Measurements from ENCODE around the gene NCOA5. TPM values are rescaled to one million over a fixed set of nuclear protein-coding genes. Genes with fewer than 3 reads are reported as not detected.

NCOA5 gene
- total and polyA plus RNA-seq, 7 donors, result 8.8 to 17.3 (median 11.4) TPM

DNA sequence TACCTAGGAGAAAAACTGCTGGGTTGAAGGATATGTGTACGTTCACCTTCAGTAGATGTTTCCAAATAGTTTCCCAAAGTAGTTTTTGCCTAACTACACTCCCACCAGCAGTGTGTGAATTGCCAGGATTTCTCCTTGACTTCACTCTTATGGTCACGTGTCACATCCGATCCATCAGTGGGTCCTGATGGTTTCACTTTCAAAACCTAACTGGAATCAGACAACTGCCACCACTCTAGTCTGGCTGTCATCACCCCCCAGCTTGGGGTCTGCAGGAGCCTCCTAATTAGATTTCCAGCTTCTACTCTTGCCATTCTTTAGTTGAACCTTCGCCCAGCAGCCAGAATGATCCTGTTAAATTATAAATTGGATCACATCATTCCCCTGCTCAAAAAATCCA, 69.2 kb downstream of the NCOA5 start:
- no peaks in the 10 kb centered on the region for H3K4me1 ChIP-seq
- no peak overlapping the region for H3K27ac ChIP-seq
- intact Hi-C loops (cut with DNase I), result loop anchor here (5.0 to 10.0 kb wide), 2 partner anchors 134 to 327 kb away; no protein-coding TSS in a partner anchor
- H3K9me3 ChIP-seq, result no peaks in the 10 kb centered on the region
- DNase-seq, result no peak
- no peak for ATAC-seq
- whole genome bisulfite sequencing, 3 donors, result 70 to 72% (median 72%) methylated on average over 4 of the region's 4 CpGs
- no peaks in the 10 kb centered on the region for H3K36me3 ChIP-seq (ENCODE audit: insufficient read depth in 1 of 2, low read depth in 1 of 2)
- peaks cover 0 to 82% (median 25%) of the 10 kb centered on the region in 3 donors for H3K27me3 ChIP-seq (ENCODE audit: insufficient read depth in 3 of 3, low read length in 2 of 3)
- H3K4me3 ChIP-seq, result no peak overlapping the region
- TF ChIP-seq, protein P1, sequence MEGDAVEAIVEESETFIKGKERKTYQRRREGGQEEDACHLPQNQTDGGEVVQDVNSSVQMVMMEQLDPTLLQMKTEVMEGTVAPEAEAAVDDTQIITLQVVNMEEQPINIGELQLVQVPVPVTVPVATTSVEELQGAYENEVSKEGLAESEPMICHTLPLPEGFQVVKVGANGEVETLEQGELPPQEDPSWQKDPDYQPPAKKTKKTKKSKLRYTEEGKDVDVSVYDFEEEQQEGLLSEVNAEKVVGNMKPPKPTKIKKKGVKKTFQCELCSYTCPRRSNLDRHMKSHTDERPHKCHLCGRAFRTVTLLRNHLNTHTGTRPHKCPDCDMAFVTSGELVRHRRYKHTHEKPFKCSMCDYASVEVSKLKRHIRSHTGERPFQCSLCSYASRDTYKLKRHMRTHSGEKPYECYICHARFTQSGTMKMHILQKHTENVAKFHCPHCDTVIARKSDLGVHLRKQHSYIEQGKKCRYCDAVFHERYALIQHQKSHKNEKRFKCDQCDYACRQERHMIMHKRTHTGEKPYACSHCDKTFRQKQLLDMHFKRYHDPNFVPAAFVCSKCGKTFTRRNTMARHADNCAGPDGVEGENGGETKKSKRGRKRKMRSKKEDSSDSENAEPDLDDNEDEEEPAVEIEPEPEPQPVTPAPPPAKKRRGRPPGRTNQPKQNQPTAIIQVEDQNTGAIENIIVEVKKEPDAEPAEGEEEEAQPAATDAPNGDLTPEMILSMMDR (IDR thresholded peaks at IDR 0.05), result no peak

DNA sequence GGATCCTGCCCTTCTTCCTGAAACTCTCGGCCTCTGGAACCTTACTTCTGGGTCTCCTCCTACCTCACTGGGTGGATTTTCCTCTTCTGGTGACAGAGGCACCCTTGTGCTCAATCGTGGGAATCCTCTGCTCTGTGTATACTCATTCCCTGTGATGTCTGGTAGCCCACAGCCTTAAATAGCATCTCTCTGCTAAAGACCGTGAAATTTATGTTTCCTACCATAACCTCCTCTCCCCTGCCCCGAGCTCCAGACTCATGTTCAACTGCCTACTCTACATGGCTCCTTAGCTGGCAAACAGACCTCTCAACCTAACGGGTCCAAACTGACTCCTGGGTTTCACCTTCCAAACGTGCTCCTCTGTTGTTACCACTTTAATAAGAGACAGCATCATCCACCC, 71.2 kb downstream of the NCOA5 start:
- H3K27ac ChIP-seq, result no peak overlapping the region
- 33 to 43% (median 36%) methylated on average over 6 of the region's 6 CpGs for WGBS, 3 donors
- no peaks in the 10 kb centered on the region for H3K4me1 ChIP-seq
- intact Hi-C loops (cut with DNase I), result no loop called here
- H3K4me3 ChIP-seq, result no peak overlapping the region
- H3K9me3 ChIP-seq, result no peaks in the 10 kb centered on the region
- H3K36me3 ChIP-seq (ENCODE audit: insufficient read depth in 1 of 2, low read depth in 1 of 2), result no peaks in the 10 kb centered on the region
- TF ChIP-seq, protein P1 (IDR thresholded peaks at IDR 0.05), result no peak
- ATAC-seq (no peak), DNase-seq (no peak)
- peaks cover 0 to 86% (median 24%) of the 10 kb centered on the region in 3 donors for H3K27me3 ChIP-seq (ENCODE audit: insufficient read depth in 3 of 3, low read length in 2 of 3)

DNA sequence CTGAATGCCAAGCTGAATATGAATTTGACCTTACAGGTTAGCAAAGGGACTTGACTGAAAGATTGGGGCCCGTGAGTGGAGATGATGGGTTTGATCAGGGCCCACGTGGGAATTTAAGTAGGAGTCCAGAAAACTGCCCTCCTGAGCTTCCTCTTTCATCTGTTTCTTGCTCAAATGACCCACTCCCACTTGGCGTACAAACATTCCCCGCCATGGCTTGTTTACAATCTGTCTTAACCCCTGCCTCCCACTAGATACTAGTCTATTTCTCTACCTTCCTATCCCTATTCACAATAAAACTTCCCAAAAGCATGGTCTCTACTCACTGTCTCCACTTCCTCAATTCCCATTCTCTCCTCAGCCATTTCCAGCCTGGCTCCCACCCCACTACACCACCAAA, 71.7 kb downstream of the NCOA5 start:
- no peaks in the 10 kb centered on the region for H3K36me3 ChIP-seq (ENCODE audit: insufficient read depth in 1 of 2, low read depth in 1 of 2)
- TF ChIP-seq, protein P1 (IDR thresholded peaks at IDR 0.05), result no peak
- peaks cover 0 to 86% (median 25%) of the 10 kb centered on the region in 3 donors for H3K27me3 ChIP-seq (ENCODE audit: insufficient read depth in 3 of 3, low read length in 2 of 3)
- intact Hi-C loops (cut with DNase I), result no loop called here
- H3K27ac ChIP-seq, result no peak overlapping the region
- 35 to 45% (median 36%) methylated on average over 4 of the region's 4 CpGs for WGBS, 3 donors
- no peaks in the 10 kb centered on the region for H3K4me1 ChIP-seq
- H3K9me3 ChIP-seq, result no peaks in the 10 kb centered on the region
- DNase-seq (no peak), ATAC-seq (no peak)
- no peak overlapping the region for H3K4me3 ChIP-seq

DNA sequence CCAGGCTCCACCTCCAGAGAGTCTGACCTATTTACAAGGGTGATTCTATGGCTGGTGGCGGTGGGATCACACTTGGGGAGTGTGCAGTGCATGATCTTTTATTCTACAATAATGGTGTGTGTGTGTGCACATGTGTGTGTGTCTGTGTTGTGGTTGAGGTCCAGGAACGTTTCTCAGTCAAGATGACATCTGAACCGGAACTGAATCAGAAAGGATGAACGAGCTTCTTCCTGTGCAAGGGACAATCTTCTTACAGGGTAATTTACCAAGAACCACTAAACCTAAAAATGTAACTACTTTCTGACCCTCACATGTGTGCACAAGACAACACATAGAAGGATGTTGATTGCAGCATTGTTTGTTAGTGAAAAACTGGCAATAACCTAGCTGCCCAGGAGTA, 72.5 kb downstream of the NCOA5 start:
- WGBS, 3 donors, result 59 to 65% (median 64%) methylated on average over 4 of the region's 4 CpGs
- Histone ChIP-seq H3K27me3 (ENCODE audit: insufficient read depth in 3 of 3, low read length in 2 of 3) (peaks cover 0 to 89% (median 27%) of the 10 kb centered on the region in 3 donors), H3K4me3 (no peak overlapping the region), H3K27ac (no peak overlapping the region), H3K36me3 (ENCODE audit: insufficient read depth in 1 of 2, low read depth in 1 of 2) (no peaks in the 10 kb centered on the region), H3K9me3 (no peaks in the 10 kb centered on the region), H3K4me1 (no peaks in the 10 kb centered on the region)
- intact Hi-C loops (cut with DNase I), result no loop called here
- DNase-seq (no peak), ATAC-seq (no peak)
- TF ChIP-seq, protein P1 (IDR thresholded peaks at IDR 0.05), result no peak
